HCT116 (cell line): ENCODE data around the gene CAPN9.

Experiments used
- CTCF ChIP-seq, 3 experiments: fragments of 200-600 bp in 1 of 3; sonication (generic) in 1 of 3; IDR thresholded peaks in 2 of 3; conservative IDR thresholded peaks in 1 of 3; 2 replicates each; pipeline ENCODE4 v1.5.1; 2012 to 2017; ENCODE audit warnings: low read depth in 2 of 3, low read length in 2 of 3, antibody characterized with exemption in 1 of 3, borderline replicate concordance in 1 of 3, control low read depth in 1 of 3, mild to moderate bottlenecking in 1 of 3, mixed read lengths in 1 of 3, mixed run types in 1 of 3, moderate library complexity in 1 of 3; ENCODE audit not compliant: insufficient read depth in 1 of 3
- EZH2 ChIP-seq: fragments of 200-600 bp; sonication (generic); IDR thresholded peaks from 2 replicates; pipeline ENCODE4 v1.6.1; 2017; ENCODE audit warnings: antibody characterized with exemption, mixed run types
- EZH2phosphoT487 ChIP-seq: fragments of 200-600 bp; IDR thresholded peaks from 2 replicates; pipeline ENCODE4 v1.6.1; 2018; ENCODE audit warnings: antibody characterized with exemption, borderline replicate concordance
- MAX ChIP-seq: IDR thresholded peaks from 2 replicates; pipeline ENCODE4 v1.6.1; 2012
- POLR2A ChIP-seq: IDR thresholded peaks from 2 replicates; pipeline ENCODE4 v1.7.0; 2011; ENCODE audit warnings: borderline replicate concordance; ENCODE audit not compliant: insufficient read depth, insufficient read length; ENCODE audit errors: extremely low read depth
- POLR2AphosphoS5 ChIP-seq: IDR thresholded peaks from 2 replicates; pipeline ENCODE4 v1.6.1; 2011; ENCODE audit warnings: mild to moderate bottlenecking, low read depth, low read length, moderate library complexity
- RAD21 ChIP-seq: IDR thresholded peaks from 2 replicates; pipeline ENCODE4 v1.6.1; 2012; ENCODE audit warnings: low read depth, mild to moderate bottlenecking
- SP1 ChIP-seq: IDR thresholded peaks from 2 replicates; pipeline ENCODE4 v1.6.1; 2012; ENCODE audit warnings: low read depth
- ZFX ChIP-seq: fragments of 450-650 bp; IDR thresholded peaks from 2 replicates; pipeline ENCODE4 v1.6.1; 2017

- TF ChIP-seq POLR2AphosphoS5: no peak
- no peak for TF ChIP-seq CTCF (IDR thresholded peaks at IDR 0.05 in 2 of 3, conservative IDR thresholded peaks at IDR 0.05 in 1 of 3; ENCODE audit: borderline replicate concordance in 1 of 3, insufficient read depth in 1 of 3, low read depth in 2 of 3, low read length in 2 of 3)
- no peak for TF ChIP-seq SP1
- no peak for TF ChIP-seq ZFX
- no peak for TF ChIP-seq EZH2
- no peak for TF ChIP-seq MAX
- TF ChIP-seq RAD21: no peak
- no peak for TF ChIP-seq POLR2A
- no peak for TF ChIP-seq EZH2phosphoT487
These were observed 81.2 kb downstream of the CAPN9 start for GRCh38 chr1:230828421-230828820.
